Stimulated activated CD4-positive, alpha-beta T cell treated with anti-CD3 and anti-CD28 coated beads, TNF-alpha, amount 100 ng/mL, for 48 hours (primary cell): ENCODE results near the gene EN2.

Source experiments
- DNase-seq, 3 donors: peaks; one replicate each; pipeline ENCODE4 v3.0.0-alpha.2; 2020; ENCODE audit warnings: low read depth in 3 of 3

Gene EN2

GRCh38 chr7:155458111-155458877 is at the start of gene EN2:
Gene EN2, plus strand, starts transcription at chr7:155458129. Its CDS starts 249 bp downstream, at chr7:155458378.
- DNase-seq, result no peak

- no peak for DNase-seq
These were observed 49.0 kb upstream of the EN2 start for GRCh38 chr7:155408651-155409586.

- no peak for DNase-seq
These were observed 47.9 kb upstream of the EN2 start for GRCh38 chr7:155409980-155410379.

- no peak for DNase-seq
These were observed 47.5 kb upstream of the EN2 start for GRCh38 chr7:155410431-155410830.

- DNase-seq, result no peak
These were observed 46.1 kb upstream of the EN2 start for GRCh38 chr7:155411718-155412415.

GRCh38 chr7:155412416-155413253 is 45.3 kb upstream of the EN2 start:
- DNase-seq, result peak; percentile 17 to 55 (median 23)

GRCh38 chr7:155414547-155415492 is 43.1 kb upstream of the EN2 start:
- no peak for DNase-seq

GRCh38 chr7:155416646-155417380 is 41.1 kb upstream of the EN2 start:
- DNase-seq, result no peak

- no peak for DNase-seq
These were observed 39.6 kb upstream of the EN2 start for GRCh38 chr7:155418304-155418703.

GRCh38 chr7:155418941-155419755 is 38.8 kb upstream of the EN2 start:
- DNase-seq, result no peak

- DNase-seq, result no peak
These were observed 37.8 kb upstream of the EN2 start for GRCh38 chr7:155420116-155420515.

GRCh38 chr7:155422151-155422550 is 35.8 kb upstream of the EN2 start:
- DNase-seq, result no peak

- no peak for DNase-seq
These were observed 35.2 kb upstream of the EN2 start for GRCh38 chr7:155422599-155423336.

- DNase-seq, result no peak
These were observed 34.3 kb upstream of the EN2 start for GRCh38 chr7:155423337-155424285.

- DNase-seq, result no peak
These were observed 33.5 kb upstream of the EN2 start for GRCh38 chr7:155424301-155425010.

GRCh38 chr7:155425011-155425340 is 33.0 kb upstream of the EN2 start:
- no peak for DNase-seq
